Measurements from ENCODE around the gene SLC35F3. TPM values are rescaled to one million over a fixed set of nuclear protein-coding genes. Genes with fewer than 3 reads are reported as not detected.

Gene SLC35F3
- total and polyA plus RNA-seq, 7 donors, result under 0.01 to 0.54 (median 0.28) TPM; not detected in 2

- Histone ChIP-seq H3K27ac (no peak overlapping the region), H3K27me3 (no peaks in the 10 kb centered on the region), H3K4me1 (no peaks in the 10 kb centered on the region), H3K36me3 (no peaks in the 10 kb centered on the region), H3K4me3 (no peak overlapping the region), H3K9me3 (no peaks in the 10 kb centered on the region)
- intact Hi-C loops (cut with DNase I), result no loop called here
- no peak for TF ChIP-seq EP300 (IDR thresholded peaks at IDR 0.05)
- 81 to 82% methylated on average over 8 of the region's 8 CpGs for WGBS, 2 donors
- no peak for DNase-seq
Observed at GRCh38 chr1:234067581-234068337, 163.3 kb downstream of the SLC35F3 start.

GRCh38 chr1:234069760-234070159, 165.3 kb downstream of the SLC35F3 start:
- Histone ChIP-seq H3K36me3 (no peaks in the 10 kb centered on the region), H3K4me3 (no peak overlapping the region), H3K4me1 (no peaks in the 10 kb centered on the region), H3K9me3 (no peaks in the 10 kb centered on the region), H3K27ac (no peak overlapping the region), H3K27me3 (no peaks in the 10 kb centered on the region)
- TF ChIP-seq CTCF (IDR thresholded peaks at IDR 0.05), result no peak
- no peak for TF ChIP-seq POLR2AphosphoS5 (IDR thresholded peaks at IDR 0.05)
- TF ChIP-seq EP300 (IDR thresholded peaks at IDR 0.05), result no peak
- no peak for TF ChIP-seq POLR2A (IDR thresholded peaks at IDR 0.05)
- no peak for DNase-seq
- 73 to 83% methylated on average over 3 of the region's 3 CpGs for WGBS, 2 donors
- intact Hi-C loops (cut with DNase I), result no loop called here

- no peaks in the 10 kb centered on the region for H3K36me3 ChIP-seq
- intact Hi-C loops (cut with DNase I), result no loop called here
- no peaks in the 10 kb centered on the region for H3K27me3 ChIP-seq
- TF ChIP-seq EP300 (IDR thresholded peaks at IDR 0.05), result no peak
- TF ChIP-seq POLR2AphosphoS5 (IDR thresholded peaks at IDR 0.05), result no peak
- TF ChIP-seq CTCF (IDR thresholded peaks at IDR 0.05), result no peak
- no peak for TF ChIP-seq POLR2A (IDR thresholded peaks at IDR 0.05)
- H3K27ac ChIP-seq, result no peak overlapping the region
- 82 to 84% methylated on average over 3 of the region's 3 CpGs for WGBS, 2 donors
- no peak for DNase-seq
- no peak overlapping the region for H3K4me3 ChIP-seq
- no peaks in the 10 kb centered on the region for H3K4me1 ChIP-seq
- H3K9me3 ChIP-seq, result no peaks in the 10 kb centered on the region
Observed at GRCh38 chr1:234072793-234073192, 168.3 kb downstream of the SLC35F3 start.

GRCh38 chr1:234078143-234078542, 173.7 kb downstream of the SLC35F3 start:
- TF ChIP-seq POLR2AphosphoS5 (IDR thresholded peaks at IDR 0.05) (no peak), EP300 (IDR thresholded peaks at IDR 0.05) (no peak), CTCF (IDR thresholded peaks at IDR 0.05) (no peak), POLR2A (IDR thresholded peaks at IDR 0.05) (no peak)
- H3K27ac ChIP-seq, result no peak overlapping the region
- no peaks in the 10 kb centered on the region for H3K36me3 ChIP-seq

GRCh38 chr1:234079896-234080295, 175.4 kb downstream of the SLC35F3 start:
- H3K27me3 ChIP-seq, result no peaks in the 10 kb centered on the region
- H3K4me1 ChIP-seq, result no peaks in the 10 kb centered on the region
- H3K27ac ChIP-seq, result no peak overlapping the region
- DNase-seq, result no peak
- WGBS, 2 donors, result 19 to 32% methylated on average over 3 of the region's 3 CpGs
- TF ChIP-seq CTCF (IDR thresholded peaks at IDR 0.05) (no peak), EP300 (IDR thresholded peaks at IDR 0.05) (no peak), POLR2AphosphoS5 (IDR thresholded peaks at IDR 0.05) (no peak), POLR2A (IDR thresholded peaks at IDR 0.05) (no peak)
- no peaks in the 10 kb centered on the region for H3K9me3 ChIP-seq
- H3K36me3 ChIP-seq, result no peaks in the 10 kb centered on the region
- H3K4me3 ChIP-seq, result no peak overlapping the region
- intact Hi-C loops (cut with DNase I), result no loop called here

More at GRCh38 chr1:234078143-234078542, 173.7 kb downstream of the SLC35F3 start:
- Histone ChIP-seq H3K4me3 (no peak overlapping the region), H3K4me1 (no peaks in the 10 kb centered on the region), H3K9me3 (no peaks in the 10 kb centered on the region), H3K27me3 (no peaks in the 10 kb centered on the region)
- DNase-seq, result no peak
- intact Hi-C loops (cut with DNase I), result no loop called here
- 92 to 97% methylated on average over 1 of the region's 1 CpG for WGBS, 2 donors
